Measurements from ENCODE around the gene SPAG9.

The SPAG9 gene

DNA sequence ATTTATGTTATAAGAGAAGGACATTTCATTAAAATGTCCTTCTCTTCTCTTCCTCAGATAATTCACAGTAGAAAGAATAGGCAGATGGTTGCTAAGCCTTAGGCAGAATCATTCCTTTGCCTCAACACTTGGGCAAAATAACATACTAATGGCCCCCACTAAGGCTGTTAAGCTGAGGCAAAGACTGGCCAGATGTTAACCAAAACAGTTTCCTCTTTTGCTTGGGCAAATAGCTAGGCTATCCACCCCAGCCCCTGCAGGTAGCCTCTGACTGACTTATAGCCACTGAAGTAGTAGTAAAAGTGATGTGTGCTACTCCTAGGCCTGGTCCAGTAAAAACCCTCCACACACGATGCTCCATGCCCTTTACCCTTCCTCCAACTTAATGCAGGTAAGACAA is 55.2 kb downstream of the SPAG9 start:
- DNase-seq (ENCODE audit: extremely low spot score): no peak
- POLR2A ChIA-PET: no interaction called here
- TF ChIP-seq SP1 (IDR thresholded peaks at IDR 0.05): no peak
- no peak for TF ChIP-seq ARNT (IDR thresholded peaks at IDR 0.05)
- TF ChIP-seq ELF4 (IDR thresholded peaks at IDR 0.05): no peak
- no peak for TF ChIP-seq CTBP1 (IDR thresholded peaks at IDR 0.05; ENCODE audit: borderline replicate concordance)
- TF ChIP-seq SUZ12 (IDR thresholded peaks at IDR 0.05): no peak
- TF ChIP-seq LEF1 (IDR thresholded peaks at IDR 0.05; ENCODE audit: borderline replicate concordance): no peak
- no peak for TF ChIP-seq TARDBP (IDR thresholded peaks at IDR 0.05)
- no peak for TF ChIP-seq FOXM1 (IDR thresholded peaks at IDR 0.05; ENCODE audit: borderline replicate concordance)
- TF ChIP-seq HDGF (IDR thresholded peaks at IDR 0.05; ENCODE audit: borderline replicate concordance): no peak
- TF ChIP-seq NFRKB (IDR thresholded peaks at IDR 0.05): no peak
- TF ChIP-seq ZNF384 (IDR thresholded peaks at IDR 0.05): no peak
- TF ChIP-seq BHLHE40 (IDR thresholded peaks at IDR 0.05; ENCODE audit: borderline replicate concordance): no peak
- TF ChIP-seq L3MBTL2 (conservative IDR thresholded peaks at IDR 0.05): no peak
- TF ChIP-seq FOXK2 (IDR thresholded peaks at IDR 0.05): no peak
- TF ChIP-seq, protein P1, sequence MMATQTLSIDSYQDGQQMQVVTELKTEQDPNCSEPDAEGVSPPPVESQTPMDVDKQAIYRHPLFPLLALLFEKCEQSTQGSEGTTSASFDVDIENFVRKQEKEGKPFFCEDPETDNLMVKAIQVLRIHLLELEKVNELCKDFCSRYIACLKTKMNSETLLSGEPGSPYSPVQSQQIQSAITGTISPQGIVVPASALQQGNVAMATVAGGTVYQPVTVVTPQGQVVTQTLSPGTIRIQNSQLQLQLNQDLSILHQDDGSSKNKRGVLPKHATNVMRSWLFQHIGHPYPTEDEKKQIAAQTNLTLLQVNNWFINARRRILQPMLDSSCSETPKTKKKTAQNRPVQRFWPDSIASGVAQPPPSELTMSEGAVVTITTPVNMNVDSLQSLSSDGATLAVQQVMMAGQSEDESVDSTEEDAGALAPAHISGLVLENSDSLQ (IDR thresholded peaks at IDR 0.05): no peak
- no peak for TF ChIP-seq FOXA1 (IDR thresholded peaks at IDR 0.05)
- CTCF ChIA-PET: interaction anchor here (0.6 to 0.7 kb wide), 2 partner anchors 11 to 19 kb away, joined by 3 to 4 read pairs; no protein-coding TSS in a partner anchor

DNA sequence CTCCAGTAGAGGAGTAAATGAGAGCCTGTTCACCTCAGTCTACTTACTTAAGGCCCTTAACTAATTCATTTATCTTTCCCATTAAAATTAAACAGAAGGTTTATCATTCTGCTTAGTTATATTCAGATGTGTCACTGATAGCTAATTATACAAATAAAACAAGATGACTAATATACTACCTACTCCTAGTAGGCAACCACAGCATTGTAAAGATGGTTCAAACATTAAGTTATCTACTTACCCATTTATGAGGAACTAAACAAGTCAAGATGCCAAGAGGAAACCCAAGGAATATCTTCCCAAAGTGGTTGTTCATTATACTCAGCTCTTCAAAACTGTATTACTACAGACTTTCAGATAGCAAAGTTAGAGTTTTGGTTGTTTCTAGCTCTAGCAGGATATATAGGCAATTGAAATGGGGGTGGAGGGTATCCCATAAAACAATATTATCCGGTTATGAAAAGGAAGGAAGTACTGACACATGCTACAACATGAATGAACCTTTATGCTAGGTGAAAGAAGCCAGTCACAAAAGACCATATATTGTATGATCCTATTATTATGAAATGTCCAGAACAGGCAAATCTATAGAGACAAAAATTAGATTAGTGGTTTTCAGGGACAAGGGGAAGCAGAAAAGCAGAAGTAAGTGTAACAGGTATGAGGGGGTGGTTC is 56.5 kb downstream of the SPAG9 start:
- TF ChIP-seq ELF4 (IDR thresholded peaks at IDR 0.05) (no peak), CTBP1 (IDR thresholded peaks at IDR 0.05; ENCODE audit: borderline replicate concordance) (no peak), ZNF384 (IDR thresholded peaks at IDR 0.05) (no peak), NFRKB (IDR thresholded peaks at IDR 0.05) (no peak), HDGF (IDR thresholded peaks at IDR 0.05; ENCODE audit: borderline replicate concordance) (no peak), BHLHE40 (IDR thresholded peaks at IDR 0.05; ENCODE audit: borderline replicate concordance) (no peak)
- no peak for DNase-seq (ENCODE audit: extremely low spot score)
- POLR2A ChIA-PET: no interaction called here
- CTCF ChIA-PET: interaction anchor here (0.6 kb wide), 1 partner anchor 38 kb away, joined by 3 read pairs; no protein-coding TSS in a partner anchor

DNA sequence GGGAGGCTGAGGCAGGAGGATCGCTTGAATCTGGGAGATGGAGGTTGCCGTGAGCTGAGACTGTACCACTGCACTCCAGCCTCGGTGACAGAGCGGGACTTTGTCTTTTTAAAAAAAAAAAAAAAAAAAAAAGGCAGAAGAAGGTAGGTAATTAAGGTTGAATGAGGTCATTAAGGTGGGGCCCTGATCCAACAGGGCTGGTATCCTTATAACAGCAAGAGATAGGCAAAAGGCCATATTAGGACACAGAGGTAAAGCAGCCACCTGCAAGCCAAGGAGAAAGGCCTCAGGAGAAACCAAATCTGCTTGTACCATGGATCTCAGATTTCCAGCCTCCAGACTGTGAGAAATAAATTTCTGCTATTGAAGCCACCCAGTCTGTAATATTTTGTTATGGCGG is 60.3 kb downstream of the SPAG9 start:
- POLR2A ChIA-PET: no interaction called here
- TF ChIP-seq ELF4 (IDR thresholded peaks at IDR 0.05) (no peak), ARNT (IDR thresholded peaks at IDR 0.05) (no peak), ZNF384 (IDR thresholded peaks at IDR 0.05) (0 out of 2 replicates have a peak, but pooled peaks have one; percentile 23), FOXA1 (IDR thresholded peaks at IDR 0.05) (no peak), LEF1 (IDR thresholded peaks at IDR 0.05; ENCODE audit: borderline replicate concordance) (no peak), FOXK2 (IDR thresholded peaks at IDR 0.05) (no peak), TARDBP (IDR thresholded peaks at IDR 0.05) (no peak)
- TF ChIP-seq, protein P1 (IDR thresholded peaks at IDR 0.05): no peak
- CTCF ChIA-PET: interaction anchor here (0.8 kb wide), 1 partner anchor 16 kb away, joined by 3 read pairs; no protein-coding TSS in a partner anchor
- DNase-seq (ENCODE audit: extremely low spot score): no peak

DNA sequence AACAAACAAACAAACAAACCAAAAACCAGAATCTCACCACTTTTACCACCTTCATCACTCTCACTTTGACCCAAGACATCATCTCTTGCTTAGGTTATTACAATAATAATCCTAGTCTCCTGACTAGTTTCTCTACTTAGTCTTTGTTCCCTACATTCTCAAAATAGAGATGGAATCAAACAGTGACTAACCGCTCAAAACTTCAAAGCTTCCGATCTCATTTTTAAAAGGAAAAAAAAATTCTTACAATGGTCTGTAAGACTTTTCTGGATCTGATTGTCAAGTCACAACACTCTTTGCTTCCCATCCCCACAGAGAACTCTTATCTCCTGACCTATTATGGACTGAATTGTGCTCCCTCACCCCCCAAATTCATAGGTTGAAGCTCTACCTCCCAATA is 60.9 kb downstream of the SPAG9 start:
- CTCF ChIA-PET: no interaction called here
- no peak for DNase-seq (ENCODE audit: extremely low spot score)
- TF ChIP-seq ARNT (IDR thresholded peaks at IDR 0.05) (no peak), FOXA1 (IDR thresholded peaks at IDR 0.05) (no peak), NFRKB (IDR thresholded peaks at IDR 0.05) (no peak), BHLHE40 (IDR thresholded peaks at IDR 0.05; ENCODE audit: borderline replicate concordance) (no peak), FOXM1 (IDR thresholded peaks at IDR 0.05; ENCODE audit: borderline replicate concordance) (no peak)
- TF ChIP-seq, protein P1 (IDR thresholded peaks at IDR 0.05): no peak
- POLR2A ChIA-PET: interaction anchor here (1.0 kb wide), 1 partner anchor 61 kb away, joined by 3 read pairs; no protein-coding TSS in a partner anchor

DNA sequence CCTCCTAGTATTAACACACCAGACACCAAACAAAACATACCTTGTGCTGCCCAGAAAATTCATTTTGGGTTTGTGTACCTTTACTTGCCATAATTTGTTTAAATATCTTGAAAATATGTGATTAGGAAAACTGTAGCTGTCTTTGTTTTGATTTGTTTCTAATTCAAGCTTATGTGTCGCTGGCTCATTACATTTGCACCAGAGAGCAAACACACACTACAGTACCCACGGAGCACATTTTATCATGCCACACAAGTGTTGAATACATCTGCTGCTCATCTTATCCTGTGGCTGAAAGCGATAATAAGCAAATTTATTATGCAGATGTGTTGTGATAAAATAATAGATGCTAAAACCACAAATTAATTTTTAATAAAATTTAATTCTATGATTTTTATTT is 63.1 kb downstream of the SPAG9 start:
- no peak for DNase-seq (ENCODE audit: extremely low spot score)
- CTCF ChIA-PET: interaction anchor here (1.3 to 1.8 kb wide), 2 partner anchors 11 to 26 kb away, joined by 3 to 13 read pairs; no protein-coding TSS in a partner anchor
- POLR2A ChIA-PET: interaction anchor here (1.3 kb wide), 1 partner anchor 16 kb away, joined by 3 read pairs; no protein-coding TSS in a partner anchor
- TF ChIP-seq LEF1 (IDR thresholded peaks at IDR 0.05; ENCODE audit: borderline replicate concordance) (no peak), CTBP1 (IDR thresholded peaks at IDR 0.05; ENCODE audit: borderline replicate concordance) (no peak), FOXK2 (IDR thresholded peaks at IDR 0.05) (no peak), FOXA1 (IDR thresholded peaks at IDR 0.05) (no peak), L3MBTL2 (conservative IDR thresholded peaks at IDR 0.05) (no peak)

DNA sequence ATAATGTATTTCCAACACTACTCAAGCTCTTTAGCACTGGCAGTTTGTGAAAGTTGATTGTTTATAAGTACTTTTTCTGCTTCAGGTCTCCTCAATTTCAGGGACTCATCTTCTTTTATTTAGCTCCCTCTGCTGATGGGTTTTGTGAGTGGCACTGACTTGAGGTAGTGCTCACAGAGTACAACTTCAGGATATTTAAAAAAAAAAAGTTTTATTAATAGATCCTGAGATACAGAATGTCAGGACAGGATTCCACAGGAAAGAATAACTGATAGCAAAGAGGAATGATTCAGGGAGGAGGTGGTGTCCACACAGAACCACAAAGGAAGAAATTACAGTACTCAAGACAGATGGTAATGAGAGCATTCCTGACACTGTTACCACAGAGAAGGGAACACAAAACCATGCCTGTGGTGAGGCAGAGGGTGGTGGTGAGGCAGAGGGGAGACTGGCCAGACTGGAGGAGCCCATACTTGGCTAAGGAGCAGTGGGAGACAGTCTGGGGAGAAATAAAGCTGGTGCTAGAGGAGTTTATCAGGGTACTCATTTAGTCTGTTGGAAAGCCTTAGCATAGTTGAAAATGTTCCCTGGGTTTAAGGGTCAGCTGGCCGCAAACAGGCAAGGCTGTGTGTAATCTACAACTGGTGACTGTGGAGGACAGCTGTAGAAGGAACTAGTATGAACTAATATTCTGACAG is 63.7 kb downstream of the SPAG9 start:
- ChIA-PET POLR2A (interaction anchor here (0.9 to 1.3 kb wide), 3 partner anchors 11 to 53 kb away, joined by 3 to 5 read pairs (median 3); no protein-coding TSS in a partner anchor), CTCF (interaction anchor here (0.6 to 1.8 kb wide), 10 partner anchors 10 to 241 kb away, joined by 3 to 13 read pairs (median 3); no protein-coding TSS in a partner anchor)
- TF ChIP-seq FOXM1 (IDR thresholded peaks at IDR 0.05; ENCODE audit: borderline replicate concordance): no peak
- DNase-seq (ENCODE audit: extremely low spot score): peak; percentile 34

Measured in HEK293T (cell line).